ENCODE measurements around the gene OCIAD2.

DNA sequence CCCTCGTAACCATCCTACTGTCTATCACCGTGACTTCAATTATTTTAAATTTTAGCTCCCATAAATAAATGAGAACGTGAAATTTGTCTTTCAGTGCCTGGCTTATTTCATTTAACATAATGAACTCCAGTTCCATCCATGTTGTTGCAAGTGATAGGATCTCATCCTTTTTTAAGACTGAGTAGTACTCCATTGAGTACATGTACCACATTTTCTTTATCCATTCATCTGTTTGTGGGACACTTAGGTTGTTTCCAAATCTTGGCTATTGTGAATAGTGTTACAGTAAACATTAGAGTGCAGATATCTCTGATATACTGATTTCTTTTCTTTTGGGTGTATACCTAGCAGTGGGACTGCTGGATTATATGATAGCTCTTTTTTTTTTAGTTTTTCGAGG is 42.8 kb downstream of the OCIAD2 start:
- TF ChIP-seq YY1 (IDR thresholded peaks at IDR 0.05; ENCODE audit: extremely low read depth, insufficient replicate concordance, low read depth, low read length) = no peak
- no peak for TF ChIP-seq SP1 (IDR thresholded peaks at IDR 0.05; ENCODE audit: low read depth)
- no peak for TF ChIP-seq EZH2 (IDR thresholded peaks at IDR 0.05)
- TF ChIP-seq TCF7L2 (IDR thresholded peaks at IDR 0.05; ENCODE audit: borderline replicate concordance, extremely low read depth, insufficient read depth, insufficient read length) = no peak
